NB4 (cell line): ENCODE data around the gene DLG1.

Experiments
- POLR2A ChIP-seq: IDR thresholded peaks from 2 replicates; pipeline ENCODE4 v1.6.1; 2011; ENCODE audit warnings: mild to moderate bottlenecking; ENCODE audit not compliant: insufficient read length; ENCODE audit errors: extremely low read depth
- TF ChIP-seq, protein P1 (sequence below): IDR thresholded peaks from one replicate; pipeline ENCODE4 v1.5.1; 2012; ENCODE audit warnings: low read depth, low read length

GRCh38 chr3:197231321-197231720 is 67.1 kb downstream of the DLG1 start:
- TF ChIP-seq, protein P1, sequence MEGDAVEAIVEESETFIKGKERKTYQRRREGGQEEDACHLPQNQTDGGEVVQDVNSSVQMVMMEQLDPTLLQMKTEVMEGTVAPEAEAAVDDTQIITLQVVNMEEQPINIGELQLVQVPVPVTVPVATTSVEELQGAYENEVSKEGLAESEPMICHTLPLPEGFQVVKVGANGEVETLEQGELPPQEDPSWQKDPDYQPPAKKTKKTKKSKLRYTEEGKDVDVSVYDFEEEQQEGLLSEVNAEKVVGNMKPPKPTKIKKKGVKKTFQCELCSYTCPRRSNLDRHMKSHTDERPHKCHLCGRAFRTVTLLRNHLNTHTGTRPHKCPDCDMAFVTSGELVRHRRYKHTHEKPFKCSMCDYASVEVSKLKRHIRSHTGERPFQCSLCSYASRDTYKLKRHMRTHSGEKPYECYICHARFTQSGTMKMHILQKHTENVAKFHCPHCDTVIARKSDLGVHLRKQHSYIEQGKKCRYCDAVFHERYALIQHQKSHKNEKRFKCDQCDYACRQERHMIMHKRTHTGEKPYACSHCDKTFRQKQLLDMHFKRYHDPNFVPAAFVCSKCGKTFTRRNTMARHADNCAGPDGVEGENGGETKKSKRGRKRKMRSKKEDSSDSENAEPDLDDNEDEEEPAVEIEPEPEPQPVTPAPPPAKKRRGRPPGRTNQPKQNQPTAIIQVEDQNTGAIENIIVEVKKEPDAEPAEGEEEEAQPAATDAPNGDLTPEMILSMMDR = no peak
- no peak for TF ChIP-seq POLR2A
